GM03348 (cell line): ENCODE measurements around the gene ERCC1.
"Not testable (repeated sequence)": the region's sequence is repeated elsewhere in the genome, so short reads cannot be mapped to it uniquely, and the experiment has no call there.

ENCODE experiments used
- DNase-seq: peaks from one replicate; pipeline ENCODE4 v3.0.0; 2012; ENCODE audit warnings: low spot score

Gene ERCC1

DNA sequence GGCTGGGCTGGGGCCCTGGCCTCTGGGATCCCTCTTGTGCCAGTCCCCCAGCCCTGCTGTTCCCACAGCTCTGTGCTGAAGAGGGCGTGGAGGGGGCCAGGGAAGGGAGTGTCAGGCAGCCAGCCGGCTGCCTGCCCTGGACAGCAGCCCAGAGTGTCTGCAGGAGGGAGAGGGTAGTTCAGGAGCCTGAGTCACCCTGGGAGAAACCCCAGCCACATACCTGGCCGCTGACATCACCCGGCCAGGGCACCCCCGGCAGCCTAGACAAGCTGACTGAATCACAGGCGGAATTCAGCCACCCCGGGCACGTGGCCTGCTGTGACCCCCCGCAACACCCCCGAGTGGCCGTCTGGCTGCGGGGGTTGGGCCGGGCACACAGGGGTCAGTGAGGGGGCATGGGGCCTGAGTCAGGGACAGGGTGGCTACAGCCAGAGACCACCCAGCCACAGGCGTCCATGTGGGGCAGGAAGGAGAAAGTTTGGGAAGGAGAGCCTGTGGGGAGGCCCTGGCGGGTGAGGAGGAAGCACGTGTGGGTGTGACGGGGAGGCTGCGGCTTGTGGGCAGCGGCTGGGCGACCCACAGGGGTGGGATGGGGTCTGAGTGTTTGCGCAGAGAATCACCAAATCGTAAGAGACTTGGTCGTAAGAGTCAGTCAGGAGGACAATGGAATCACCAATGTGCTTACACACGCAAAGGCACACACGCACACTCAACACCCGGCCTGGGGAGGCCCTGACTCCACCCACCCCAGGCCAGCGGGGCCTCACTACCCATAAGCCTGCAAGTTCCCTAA is 32.2 kb upstream of the ERCC1 start:
- peak; percentile 95 for DNase-seq

DNA sequence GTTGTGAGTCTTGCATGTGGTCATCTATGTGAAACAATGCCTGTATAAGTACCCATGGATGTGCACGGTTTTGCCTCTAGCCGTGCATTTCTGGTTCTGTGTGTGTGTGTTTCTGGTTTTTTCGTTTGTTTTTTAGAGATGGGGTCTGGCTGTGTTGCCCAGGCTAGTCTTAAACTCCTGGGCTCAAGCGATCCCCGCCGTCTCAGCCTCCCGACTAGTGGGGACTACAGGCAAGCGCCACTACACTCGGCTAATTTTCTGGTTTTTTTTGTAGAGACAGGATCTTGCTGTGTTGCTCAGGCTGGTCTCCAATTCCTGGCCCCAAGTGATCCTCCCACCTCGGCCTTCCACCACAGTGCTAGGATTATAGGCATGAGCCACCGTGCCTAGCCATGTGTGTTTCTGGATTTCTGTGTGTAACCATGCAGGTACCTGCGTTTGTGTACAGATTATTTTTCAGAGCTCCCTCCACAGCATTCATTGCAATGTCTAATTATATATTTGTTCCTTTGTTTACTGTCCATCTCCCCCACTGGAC is 28.2 kb upstream of the ERCC1 start:
- no peak for DNase-seq

DNA sequence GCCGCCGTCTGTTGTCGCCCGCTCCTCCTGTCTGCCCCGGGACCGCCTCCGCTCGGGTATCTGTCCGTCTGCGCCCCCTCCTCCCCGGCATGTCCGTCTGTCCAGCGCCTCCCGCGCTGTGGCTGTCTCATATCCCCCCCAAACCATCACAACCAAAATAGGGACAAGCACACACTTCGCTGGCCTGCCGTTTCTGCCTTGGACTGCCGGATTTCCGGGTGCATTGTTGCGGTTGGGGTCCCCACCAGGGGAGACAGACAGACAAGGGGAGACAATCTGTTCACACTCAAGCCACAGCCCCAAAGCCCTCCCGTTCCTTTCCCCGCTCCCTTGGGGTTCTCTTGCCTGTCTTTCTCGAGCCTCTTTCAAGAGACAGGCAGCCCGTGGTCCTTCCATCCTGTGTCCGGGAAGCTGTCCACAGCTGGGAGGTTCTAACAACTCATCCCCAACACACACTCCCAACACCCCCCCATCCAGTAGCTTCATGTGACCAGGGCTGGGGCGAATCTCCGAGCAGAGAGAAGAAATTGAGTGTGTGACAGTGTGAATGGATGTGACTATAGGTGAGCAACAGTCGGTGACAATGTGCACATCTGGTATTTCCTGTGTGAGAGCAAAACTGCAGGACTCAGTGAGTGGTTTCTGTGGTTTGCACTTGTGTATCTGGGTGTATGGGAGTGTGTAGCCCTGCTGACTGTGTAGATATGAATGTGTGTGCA is 27.6 kb upstream of the ERCC1 start:
- DNase-seq: peak; percentile 51

DNA sequence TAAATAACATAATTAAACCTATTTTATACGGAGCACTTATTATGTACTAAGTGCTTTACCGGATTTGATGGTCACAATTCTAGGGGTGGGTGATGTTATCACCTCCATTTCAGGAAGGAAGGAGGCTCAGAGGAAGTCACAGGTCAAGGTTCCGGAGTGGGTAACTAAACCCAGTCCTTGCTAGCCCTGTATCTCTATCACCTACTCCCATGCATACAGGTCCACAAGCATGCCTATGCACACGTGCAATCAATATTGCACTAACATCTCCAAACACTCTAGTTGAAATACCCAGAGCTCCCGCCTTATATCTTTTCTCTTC is 26.3 kb upstream of the ERCC1 start:
- no peak for DNase-seq

GRCh38 chr19:45448887-45449299 is 25.2 kb upstream of the ERCC1 start:
- no peak for DNase-seq

DNA sequence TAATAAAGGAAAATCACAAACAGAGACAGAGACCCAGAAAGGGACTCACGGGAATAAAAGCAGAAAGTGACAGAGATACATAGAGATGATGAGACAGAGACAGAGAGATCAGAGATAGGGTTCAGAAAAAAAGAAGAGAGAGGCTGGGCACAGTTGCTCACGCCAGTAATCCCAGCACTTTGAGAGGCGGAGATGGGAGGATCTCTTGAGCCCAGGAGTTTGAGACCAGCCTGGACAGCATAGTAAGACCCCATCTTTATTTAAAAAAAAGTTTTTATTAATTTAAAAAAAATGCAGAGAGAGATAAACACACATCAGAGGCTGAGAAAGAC is 24.7 kb upstream of the ERCC1 start:
- no peak for DNase-seq

DNA sequence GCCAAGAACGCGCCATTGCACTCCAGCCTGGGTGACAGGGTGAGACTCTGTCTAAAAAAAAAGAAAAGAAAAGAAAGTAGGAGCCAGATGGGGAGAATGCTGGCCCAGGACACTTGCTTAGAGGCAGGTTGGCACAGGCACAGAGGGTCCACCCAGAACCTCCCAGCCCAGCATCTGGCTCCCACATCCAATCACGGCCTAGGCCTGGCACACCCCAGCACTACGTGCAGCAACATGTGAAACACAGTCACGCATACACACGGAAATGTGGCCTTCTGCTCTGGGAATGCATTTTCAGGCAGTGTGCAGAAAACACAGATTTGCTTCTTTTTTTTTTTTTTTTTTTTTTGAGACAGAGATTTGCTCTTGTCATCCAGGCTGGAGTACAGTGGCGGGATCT is 23.2 kb upstream of the ERCC1 start:
- no peak for DNase-seq

DNA sequence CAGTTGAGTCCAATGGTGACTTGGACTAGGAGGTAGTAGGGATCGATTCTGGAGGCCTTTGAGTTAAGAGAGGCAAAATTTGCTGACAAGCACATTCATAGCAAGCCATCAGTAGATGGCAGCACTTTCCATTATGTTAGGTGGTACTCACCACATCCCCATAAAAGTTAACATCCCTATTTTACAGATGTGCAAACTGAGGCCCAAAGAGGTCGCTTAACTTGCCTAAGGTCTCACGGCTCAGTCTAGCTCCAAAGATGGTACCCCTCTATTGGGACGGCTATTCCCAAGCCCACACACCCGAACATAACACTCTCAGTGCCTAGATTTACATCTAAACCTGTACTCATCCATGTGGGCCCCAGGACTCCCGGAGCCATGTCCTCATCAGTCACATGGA is 22.6 kb upstream of the ERCC1 start:
- DNase-seq: no peak

- DNase-seq: no peak
Observed at GRCh38 chr19:45445139-45445538, 21.4 kb upstream of the ERCC1 start.

DNA sequence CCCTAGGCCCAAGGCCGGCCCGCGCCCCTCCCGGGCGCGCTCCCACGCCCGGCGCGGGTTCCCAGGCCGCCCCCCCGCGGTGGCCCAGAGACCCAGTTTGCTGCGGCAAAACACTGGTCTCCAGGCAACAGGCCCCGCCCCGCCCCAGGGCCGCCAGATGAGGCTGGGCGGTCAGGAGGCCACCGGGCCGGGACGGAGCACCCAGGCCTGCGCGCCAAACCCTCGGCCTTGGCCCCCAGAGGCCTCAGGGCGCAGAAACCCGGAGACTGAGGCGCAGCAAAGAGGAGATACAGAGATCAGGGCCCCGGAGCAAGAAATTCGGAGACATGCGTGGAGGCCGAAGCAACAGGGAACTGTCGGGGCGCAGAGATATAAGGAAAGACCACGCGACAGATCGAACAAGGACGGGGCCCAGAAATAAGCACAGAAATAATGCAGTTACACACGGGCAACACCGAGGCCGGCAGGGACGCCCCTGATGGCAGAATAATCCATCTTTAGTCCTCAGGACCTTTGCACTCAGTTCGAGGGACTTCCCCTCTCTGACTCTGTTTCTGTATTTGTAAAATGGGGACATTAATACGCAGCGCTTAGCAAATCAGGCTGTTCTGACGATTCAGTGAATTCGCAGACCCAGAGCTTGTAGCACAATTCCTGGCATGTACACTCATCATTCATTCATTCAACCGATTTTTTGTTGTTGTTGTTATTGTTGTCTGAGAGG is 20.8 kb upstream of the ERCC1 start:
- DNase-seq: peak; percentile 90

- peak; percentile 97 for DNase-seq
Observed at GRCh38 chr19:45443462-45444317, 20.0 kb upstream of the ERCC1 start.

- no peak for DNase-seq
Observed at GRCh38 chr19:45442778-45443461, 19.2 kb upstream of the ERCC1 start.

DNA sequence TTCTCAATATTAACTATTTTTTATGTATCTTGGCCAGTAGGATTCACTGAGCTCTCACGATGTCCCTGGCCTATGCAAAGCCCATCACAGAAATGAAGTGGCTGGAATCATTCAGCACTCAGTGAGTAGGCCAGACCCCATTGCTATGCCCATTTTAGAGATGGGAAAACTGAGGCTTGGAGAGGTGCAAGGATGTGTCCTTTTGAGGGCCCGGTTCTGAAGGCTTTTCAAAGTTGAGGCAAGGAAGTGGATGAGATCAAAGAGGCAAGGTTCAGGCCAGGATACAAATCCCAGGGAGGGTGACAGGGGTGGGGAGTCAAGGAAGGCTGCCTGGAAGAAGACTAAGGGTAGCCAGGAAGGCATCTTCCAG is 18.7 kb upstream of the ERCC1 start:
- no peak for DNase-seq

DNA sequence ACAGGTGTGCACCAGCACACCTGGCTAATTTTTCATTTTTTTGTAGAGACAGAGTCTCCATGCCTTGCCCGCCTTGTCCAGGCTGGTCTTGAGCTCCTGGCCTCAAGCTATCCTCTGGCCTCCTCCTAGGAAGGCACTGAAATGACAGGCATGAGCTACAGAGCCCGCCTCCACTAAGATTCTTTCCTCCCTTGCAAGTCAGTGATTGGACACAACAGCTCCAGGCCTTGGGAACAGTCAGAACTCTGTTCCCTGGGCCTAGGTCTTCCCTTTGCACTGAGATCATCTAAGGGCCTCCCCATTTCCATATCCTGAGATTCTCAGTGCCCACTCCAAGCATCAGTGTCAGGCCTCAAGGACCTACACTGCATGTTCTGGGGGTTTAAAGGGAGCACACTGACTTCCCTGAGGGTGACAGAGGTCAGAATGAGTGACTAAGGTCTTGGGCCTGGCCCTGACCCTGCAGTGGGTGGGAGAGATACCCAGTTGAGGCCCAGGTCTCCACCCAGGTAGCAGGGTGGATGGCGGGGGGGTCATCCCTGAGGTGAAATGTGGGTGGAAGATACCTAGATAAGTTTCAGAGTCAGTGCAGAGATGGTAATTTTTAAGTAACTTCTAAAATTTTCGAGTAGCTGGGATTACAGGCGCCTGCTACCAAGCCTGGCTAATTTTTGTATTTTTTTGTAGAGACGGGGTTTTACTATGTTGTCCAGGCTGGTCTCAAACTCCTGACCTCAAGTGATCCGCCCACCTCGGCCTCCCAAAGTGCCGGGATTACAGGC is 17.3 kb upstream of the ERCC1 start:
- DNase-seq: no peak

DNA sequence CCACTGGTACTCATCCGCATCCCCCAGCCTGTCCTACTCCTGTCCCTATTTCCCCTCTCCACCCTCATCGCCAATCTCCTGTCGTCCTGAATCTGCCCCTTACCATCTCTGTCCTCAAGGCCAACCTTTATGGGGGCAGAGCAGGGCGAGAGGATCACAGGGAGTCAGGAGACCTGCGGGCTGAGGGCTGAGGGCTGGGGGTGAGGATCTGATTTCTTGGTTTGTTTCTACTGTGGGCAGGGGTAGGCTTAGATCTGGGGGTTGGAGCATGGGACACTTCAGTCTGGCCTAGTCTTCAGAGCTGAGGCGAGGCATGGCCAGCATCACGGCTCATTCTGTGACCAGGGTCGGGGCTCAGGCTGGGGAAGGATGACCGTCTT is 16.5 kb upstream of the ERCC1 start:
- no peak for DNase-seq

GRCh38 chr19:45439569-45440258 is 16.0 kb upstream of the ERCC1 start:
- DNase-seq: peak; percentile 86

DNA sequence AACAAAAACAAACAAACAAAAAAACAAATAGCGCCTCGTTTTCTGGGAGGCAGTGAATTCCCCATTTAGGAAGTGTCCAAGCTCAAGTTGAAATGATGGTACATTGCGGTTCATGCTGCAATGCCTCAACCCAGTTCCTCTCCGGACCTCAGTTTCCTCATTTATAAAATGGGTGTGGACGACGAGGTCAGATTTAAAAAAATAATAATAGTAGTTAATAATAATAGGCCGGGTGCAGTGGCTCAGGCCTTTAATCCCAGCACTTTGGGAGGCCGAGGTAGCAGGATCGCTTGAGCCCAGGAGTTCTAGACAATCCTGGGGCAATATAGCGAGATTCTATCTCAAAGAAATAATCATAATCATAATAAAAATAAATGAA is 15.5 kb upstream of the ERCC1 start:
- no peak for DNase-seq

DNA sequence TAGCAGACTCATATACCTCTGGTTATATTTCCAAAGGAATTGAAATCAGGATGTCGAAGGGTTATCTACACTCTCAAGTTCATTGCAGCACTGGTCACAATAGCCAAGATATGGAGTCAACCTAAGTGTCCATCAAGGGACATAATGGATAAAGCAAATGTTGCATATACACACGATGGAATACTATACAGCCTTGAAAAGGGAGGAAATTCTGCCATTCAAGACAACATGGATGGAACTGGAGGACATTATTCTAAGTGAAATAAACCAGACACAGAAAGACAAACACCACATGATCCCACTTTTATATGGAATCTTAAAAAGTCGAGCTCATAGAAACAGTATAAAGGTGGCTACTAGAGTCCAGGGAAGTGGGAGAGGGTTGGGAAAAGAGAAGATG is 13.6 kb upstream of the ERCC1 start:
- no peak for DNase-seq

DNA sequence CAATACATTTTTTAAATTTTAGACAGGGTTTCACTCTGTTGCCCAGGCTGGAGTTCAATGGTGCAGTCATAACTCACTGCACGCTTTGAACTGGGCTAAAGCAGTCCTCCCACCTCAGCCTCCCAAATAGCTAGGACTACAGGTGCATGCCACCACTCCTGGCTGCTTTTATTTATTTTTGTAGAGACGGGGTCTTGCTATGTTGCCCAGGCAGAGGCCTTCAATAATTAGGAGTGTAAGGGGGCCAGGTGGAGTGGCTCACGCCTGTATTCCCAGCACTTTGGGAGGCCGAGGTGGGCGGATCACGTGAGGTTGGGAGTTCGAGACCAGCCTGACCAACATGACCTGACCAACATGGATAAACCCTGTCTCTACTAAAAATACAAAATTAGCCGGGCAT is 8.8 kb upstream of the ERCC1 start:
- DNase-seq: not testable (repeated sequence)

GRCh38 chr19:45431008-45431407 is 7.3 kb upstream of the ERCC1 start:
- DNase-seq: peak; percentile 35
